ENCODE data around the gene SEL1L2. TPM values are rescaled to one million over a fixed set of nuclear protein-coding genes. Genes with fewer than 3 reads are reported as not detected.

Gene SEL1L2
- total RNA-seq, 2 experiments from 2014 or later, result not detected

DNA sequence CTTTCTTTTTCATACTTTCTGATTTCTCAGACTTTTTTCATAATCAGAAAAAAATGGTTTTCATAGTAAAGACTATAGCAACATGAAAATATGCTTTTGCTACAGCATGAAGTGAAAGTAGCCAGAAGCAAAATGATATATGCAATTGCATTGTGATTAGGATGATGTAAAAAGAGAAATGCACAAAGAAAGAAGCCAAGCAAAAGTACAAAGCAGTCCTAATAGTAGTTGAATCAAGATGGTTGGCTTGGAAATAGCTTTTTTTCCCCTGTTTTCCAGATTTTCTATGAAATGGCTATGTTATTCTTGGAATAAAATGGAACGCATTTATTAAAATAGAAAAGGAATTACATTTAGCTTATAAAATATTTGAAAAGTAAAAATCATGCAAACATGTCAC is 77.3 kb downstream of the SEL1L2 start:
- ATAC-seq (ENCODE audit: low read depth) (no peak), DNase-seq (no peak)
- POLR2A ChIA-PET, result no interaction called here
- H3K36me3 Mint-ChIP-seq, result no peaks in the 10 kb centered on the region
- H3K9me3 Mint-ChIP-seq, result no peaks in the 10 kb centered on the region
- no peak overlapping the region for H3K4me3 Mint-ChIP-seq
- H3K4me1 Mint-ChIP-seq, result peaks cover 2% of the 10 kb centered on the region
- H3K27me3 Mint-ChIP-seq, result no peaks in the 10 kb centered on the region
- no peak overlapping the region for H3K27ac Mint-ChIP-seq

DNA sequence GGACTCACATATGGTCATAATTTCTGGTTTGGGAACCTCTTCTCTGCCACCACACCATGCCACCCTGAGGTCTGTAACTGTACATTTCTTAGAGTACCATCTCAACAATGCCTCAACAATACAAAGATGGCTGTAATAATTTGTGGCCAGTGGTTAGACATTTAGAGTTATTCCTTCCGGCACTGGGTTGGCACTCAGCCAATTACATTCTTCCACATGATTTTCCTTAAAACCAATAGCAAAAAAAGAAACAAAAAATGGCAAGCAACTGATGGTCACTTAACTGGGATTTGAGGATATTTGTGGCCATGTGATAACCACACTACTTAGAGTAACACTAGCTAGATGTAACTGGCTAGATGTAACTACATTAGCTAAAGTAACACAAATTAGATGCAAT is 79.9 kb downstream of the SEL1L2 start:
- POLR2A ChIA-PET, result no interaction called here

DNA sequence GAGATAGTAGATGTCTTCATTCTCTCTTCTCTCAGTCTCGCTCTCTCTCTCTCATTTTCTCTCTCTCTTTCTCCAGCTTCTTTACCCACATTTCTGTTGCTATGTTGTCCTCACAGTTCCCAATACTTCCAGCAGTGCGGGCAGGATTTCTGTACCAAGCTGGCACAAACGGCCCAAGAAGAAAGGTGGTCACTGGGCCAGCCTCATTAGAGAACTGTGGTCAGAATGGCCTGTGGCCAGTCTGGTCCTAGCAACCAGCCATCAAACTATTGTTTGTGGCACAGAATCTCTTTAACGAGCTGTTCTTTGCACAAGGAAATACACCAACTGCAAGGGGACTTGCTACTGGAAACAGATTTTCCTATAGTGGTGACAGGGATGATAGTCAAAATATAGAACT is 81.3 kb downstream of the SEL1L2 start:
- no peaks in the 10 kb centered on the region for H3K36me3 Mint-ChIP-seq
- no peak for DNase-seq
- H3K27ac Mint-ChIP-seq, result no peak overlapping the region
- POLR2A ChIA-PET, result no interaction called here
- H3K9me3 Mint-ChIP-seq, result no peaks in the 10 kb centered on the region
- no peaks in the 10 kb centered on the region for H3K4me1 Mint-ChIP-seq
- H3K27me3 Mint-ChIP-seq, result no peaks in the 10 kb centered on the region
- H3K4me3 Mint-ChIP-seq, result no peak overlapping the region
- ATAC-seq (ENCODE audit: low read depth), result no peak

More for the DNA sequence above, 79.9 kb downstream of the SEL1L2 start:
- ATAC-seq (ENCODE audit: low read depth), result no peak
- no peaks in the 10 kb centered on the region for H3K4me1 Mint-ChIP-seq
- no peaks in the 10 kb centered on the region for H3K36me3 Mint-ChIP-seq
- H3K9me3 Mint-ChIP-seq, result no peaks in the 10 kb centered on the region
- DNase-seq, result no peak
- no peaks in the 10 kb centered on the region for H3K27me3 Mint-ChIP-seq
- H3K4me3 Mint-ChIP-seq, result no peak overlapping the region
- H3K27ac Mint-ChIP-seq, result no peak overlapping the region

DNA sequence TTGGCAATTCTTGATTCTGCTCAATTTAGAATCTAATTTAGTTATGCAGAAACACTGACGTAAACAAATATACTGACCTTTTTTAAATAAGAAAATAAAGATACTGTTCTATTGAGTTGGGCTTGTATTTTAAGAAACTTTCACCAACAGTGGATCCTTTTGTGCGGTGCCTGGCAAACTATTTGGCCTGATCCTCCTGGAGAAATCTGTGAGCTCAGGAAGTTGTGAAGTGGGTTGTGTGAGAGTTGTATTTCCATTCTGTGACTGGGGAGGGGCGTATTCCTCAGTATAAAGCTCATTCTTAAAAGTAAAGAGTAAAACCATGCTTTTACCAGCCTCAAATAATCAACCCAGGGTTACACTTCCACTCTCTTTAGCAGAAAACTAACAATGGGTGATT is 85.6 kb downstream of the SEL1L2 start:
- H3K4me3 Mint-ChIP-seq, result no peak overlapping the region
- no peaks in the 10 kb centered on the region for H3K27me3 Mint-ChIP-seq
- H3K27ac Mint-ChIP-seq, result no peak overlapping the region
- no peaks in the 10 kb centered on the region for H3K4me1 Mint-ChIP-seq
- no peaks in the 10 kb centered on the region for H3K9me3 Mint-ChIP-seq
- no peaks in the 10 kb centered on the region for H3K36me3 Mint-ChIP-seq
- ATAC-seq (ENCODE audit: low read depth), result no peak
- POLR2A ChIA-PET, result no interaction called here
- no peak for DNase-seq

DNA sequence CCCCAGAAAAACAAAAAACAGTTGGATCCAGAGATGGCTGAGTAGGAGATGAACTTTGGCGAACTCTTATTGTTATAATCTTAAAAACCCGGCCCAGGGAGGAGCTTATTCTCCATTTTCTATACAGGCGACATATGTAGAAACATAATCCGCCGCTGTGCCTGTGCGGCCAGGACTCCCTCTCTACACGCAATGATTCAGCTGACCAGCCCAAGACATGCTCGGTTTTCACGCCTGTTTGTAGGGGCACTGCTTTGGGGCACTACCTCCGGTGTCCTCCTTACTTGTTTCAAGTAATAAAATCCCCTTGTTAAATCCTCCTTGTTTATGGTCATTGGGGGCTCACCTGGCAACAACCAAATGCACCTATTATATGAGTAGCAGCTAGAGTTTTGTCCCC is 89.9 kb downstream of the SEL1L2 start:
- Mint-ChIP-seq H3K4me3 (no peak overlapping the region), H3K27me3 (no peaks in the 10 kb centered on the region), H3K36me3 (no peaks in the 10 kb centered on the region), H3K9me3 (no peaks in the 10 kb centered on the region), H3K4me1 (no peaks in the 10 kb centered on the region), H3K27ac (no peak overlapping the region)
- POLR2A ChIA-PET, result no interaction called here
- DNase-seq (no peak), ATAC-seq (ENCODE audit: low read depth) (no peak)

DNA sequence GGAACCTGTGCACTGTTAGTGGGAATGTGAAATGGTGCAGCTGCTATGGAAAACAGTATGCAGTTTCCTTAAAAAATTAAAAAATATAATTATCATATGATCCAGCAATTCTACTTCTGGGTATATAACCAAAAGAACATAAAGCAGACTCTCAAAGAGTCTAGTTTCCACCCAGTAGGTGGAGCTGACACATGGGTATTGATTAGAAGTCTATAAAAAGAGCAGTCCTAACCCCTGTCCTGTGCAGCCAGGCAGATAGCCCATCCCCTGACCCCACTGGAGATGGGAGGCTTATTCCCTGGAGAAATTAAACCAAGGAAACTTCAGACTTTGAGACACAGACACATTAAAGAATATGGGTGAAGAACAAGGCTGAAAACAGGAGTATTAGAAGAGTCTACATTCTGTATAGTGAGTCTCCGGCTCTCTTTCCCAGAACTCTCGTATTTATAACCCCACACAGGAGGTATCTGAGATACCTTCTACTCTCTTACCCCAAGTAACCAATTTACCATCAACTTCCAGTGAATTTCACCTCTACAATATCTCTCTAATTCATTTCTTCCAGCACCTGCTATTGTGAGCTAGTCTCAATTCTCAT is 92.3 kb downstream of the SEL1L2 start:
- peaks cover under 1% of the 10 kb centered on the region for H3K9me3 Mint-ChIP-seq
- DNase-seq, result no peak
- H3K4me3 Mint-ChIP-seq, result no peak overlapping the region
- no peaks in the 10 kb centered on the region for H3K27me3 Mint-ChIP-seq
- POLR2A ChIA-PET, result no interaction called here
- ATAC-seq (ENCODE audit: low read depth), result no peak
- H3K4me1 Mint-ChIP-seq, result no peaks in the 10 kb centered on the region
- H3K27ac Mint-ChIP-seq, result no peak overlapping the region
- no peaks in the 10 kb centered on the region for H3K36me3 Mint-ChIP-seq

DNA sequence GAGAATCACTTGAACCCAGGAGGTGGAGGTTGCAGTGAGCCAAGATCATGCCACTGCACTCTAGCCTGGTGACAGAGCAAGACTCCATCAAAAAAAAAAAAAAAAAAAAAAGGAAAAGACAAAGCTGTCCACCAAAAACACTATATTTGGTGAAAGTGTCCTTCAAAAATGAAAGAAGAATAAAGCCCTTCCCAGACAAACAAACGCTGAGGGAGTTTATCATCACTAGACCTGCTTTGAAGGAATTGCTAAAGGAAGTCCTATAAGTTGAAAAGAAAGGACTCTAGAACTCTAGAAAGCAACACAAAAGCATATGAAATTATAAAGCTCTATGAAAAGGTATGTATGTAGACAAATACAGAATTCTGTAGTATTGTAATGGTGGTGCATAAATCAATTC is 98.8 kb downstream of the SEL1L2 start:
- Mint-ChIP-seq H3K36me3 (no peaks in the 10 kb centered on the region), H3K4me1 (no peaks in the 10 kb centered on the region), H3K27me3 (no peaks in the 10 kb centered on the region), H3K9me3 (peaks cover 12% of the 10 kb centered on the region), H3K4me3 (no peak overlapping the region), H3K27ac (no peak overlapping the region)
- DNase-seq (no peak), ATAC-seq (ENCODE audit: low read depth) (no peak)
- POLR2A ChIA-PET, result no interaction called here

DNA sequence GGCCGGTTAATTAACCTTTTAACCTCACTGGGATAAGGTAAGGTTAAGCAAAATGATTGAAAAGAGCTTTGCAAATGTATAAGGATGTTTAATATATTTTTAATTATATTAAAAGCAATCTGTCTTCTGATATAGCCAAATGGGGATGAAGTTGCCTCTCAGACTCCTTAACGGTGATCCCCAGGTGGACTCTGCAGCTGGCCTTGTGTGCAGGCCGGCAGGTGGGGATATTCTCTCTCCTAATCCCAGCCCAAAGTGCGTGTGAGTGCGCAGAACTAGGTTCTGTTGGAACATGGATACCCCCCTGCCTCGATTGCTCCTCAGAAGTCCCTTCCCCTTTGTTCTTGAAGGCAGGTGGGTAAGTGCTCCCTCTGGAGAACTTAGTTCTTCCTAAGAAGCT is 105.6 kb downstream of the SEL1L2 start:
- Mint-ChIP-seq H3K4me3 (no peak overlapping the region), H3K27ac (no peak overlapping the region), H3K36me3 (no peaks in the 10 kb centered on the region), H3K9me3 (no peaks in the 10 kb centered on the region), H3K4me1 (no peaks in the 10 kb centered on the region), H3K27me3 (no peaks in the 10 kb centered on the region)
- no peak for DNase-seq
- ATAC-seq (ENCODE audit: low read depth), result no peak
- POLR2A ChIA-PET, result no interaction called here

DNA sequence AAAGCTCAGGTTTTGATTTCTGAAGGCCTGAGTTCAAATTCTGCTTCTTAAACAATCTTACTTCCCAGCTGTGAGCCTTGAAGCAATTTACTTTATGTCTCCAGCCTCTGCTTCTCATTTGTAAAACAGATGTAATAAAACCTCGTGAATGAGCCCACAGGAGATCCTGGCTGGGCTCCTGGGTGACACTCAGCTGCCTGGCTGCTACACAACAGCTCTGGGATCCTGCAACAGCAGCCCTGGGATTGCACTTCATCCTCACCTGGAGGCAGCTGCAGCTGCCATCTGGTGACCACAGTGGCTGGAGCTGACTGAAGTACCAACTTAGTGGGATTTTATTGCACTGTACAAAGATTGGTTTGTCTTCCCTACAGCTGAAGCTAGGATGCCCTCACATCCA is 107.0 kb downstream of the SEL1L2 start:
- ATAC-seq (ENCODE audit: low read depth) (no peak), DNase-seq (no peak)
- H3K27me3 Mint-ChIP-seq, result peaks cover 2% of the 10 kb centered on the region

DNA sequence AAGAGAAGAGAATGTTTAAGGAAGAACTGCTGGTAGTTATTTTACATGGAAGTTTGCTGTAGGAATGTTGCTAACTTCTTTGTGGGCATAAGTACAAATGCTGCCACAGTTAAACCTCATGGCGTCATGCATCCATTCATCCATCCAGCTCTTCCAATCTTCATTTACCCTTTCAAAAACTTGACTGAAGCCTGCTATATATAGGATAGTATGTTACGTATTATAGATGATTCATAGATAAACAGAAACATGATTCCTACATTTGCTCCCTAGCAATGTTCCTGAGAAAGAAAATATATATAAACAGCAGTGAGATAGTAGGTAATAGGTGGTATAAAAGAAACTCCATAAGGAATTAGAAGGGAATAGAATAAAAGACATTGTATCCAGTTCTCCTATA is 111.8 kb downstream of the SEL1L2 start:
- peaks cover 2% of the 10 kb centered on the region for H3K27me3 Mint-ChIP-seq
- no peak for ATAC-seq (ENCODE audit: low read depth)
- H3K4me1 Mint-ChIP-seq, result no peaks in the 10 kb centered on the region
- no peaks in the 10 kb centered on the region for H3K36me3 Mint-ChIP-seq
- H3K9me3 Mint-ChIP-seq, result no peaks in the 10 kb centered on the region
- DNase-seq, result no peak
- no peak overlapping the region for H3K27ac Mint-ChIP-seq
- POLR2A ChIA-PET, result no interaction called here
- no peak overlapping the region for H3K4me3 Mint-ChIP-seq

More for the DNA sequence above, 107.0 kb downstream of the SEL1L2 start:
- Mint-ChIP-seq H3K4me1 (no peaks in the 10 kb centered on the region), H3K4me3 (no peak overlapping the region), H3K36me3 (no peaks in the 10 kb centered on the region), H3K9me3 (no peaks in the 10 kb centered on the region), H3K27ac (no peak overlapping the region)
- POLR2A ChIA-PET, result no interaction called here

DNA sequence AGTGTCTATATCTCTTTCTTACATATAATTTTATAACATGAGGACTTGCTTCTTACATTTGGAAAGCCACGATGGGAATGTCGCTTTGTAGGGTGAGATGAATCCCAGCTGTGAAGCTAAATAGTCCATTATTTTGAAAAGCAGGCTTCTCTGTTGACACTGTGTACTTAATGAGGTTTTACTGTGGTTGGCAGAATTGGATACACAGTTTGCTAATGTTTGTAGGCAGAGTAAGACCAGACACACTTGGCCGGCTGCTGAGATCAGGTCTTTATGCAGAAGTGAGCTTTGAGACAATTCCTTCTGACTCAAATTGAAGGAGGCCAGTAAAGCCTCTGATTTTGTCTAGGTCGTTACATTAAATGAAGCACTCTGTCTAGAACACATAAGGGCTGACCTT is 112.6 kb downstream of the SEL1L2 start:
- POLR2A ChIA-PET, result no interaction called here
- H3K27me3 Mint-ChIP-seq, result peaks cover 2% of the 10 kb centered on the region
- no peak overlapping the region for H3K4me3 Mint-ChIP-seq
- H3K36me3 Mint-ChIP-seq, result no peaks in the 10 kb centered on the region
- DNase-seq (no peak), ATAC-seq (ENCODE audit: low read depth) (no peak)
- H3K9me3 Mint-ChIP-seq, result no peaks in the 10 kb centered on the region
- no peak overlapping the region for H3K27ac Mint-ChIP-seq
- H3K4me1 Mint-ChIP-seq, result no peaks in the 10 kb centered on the region

DNA sequence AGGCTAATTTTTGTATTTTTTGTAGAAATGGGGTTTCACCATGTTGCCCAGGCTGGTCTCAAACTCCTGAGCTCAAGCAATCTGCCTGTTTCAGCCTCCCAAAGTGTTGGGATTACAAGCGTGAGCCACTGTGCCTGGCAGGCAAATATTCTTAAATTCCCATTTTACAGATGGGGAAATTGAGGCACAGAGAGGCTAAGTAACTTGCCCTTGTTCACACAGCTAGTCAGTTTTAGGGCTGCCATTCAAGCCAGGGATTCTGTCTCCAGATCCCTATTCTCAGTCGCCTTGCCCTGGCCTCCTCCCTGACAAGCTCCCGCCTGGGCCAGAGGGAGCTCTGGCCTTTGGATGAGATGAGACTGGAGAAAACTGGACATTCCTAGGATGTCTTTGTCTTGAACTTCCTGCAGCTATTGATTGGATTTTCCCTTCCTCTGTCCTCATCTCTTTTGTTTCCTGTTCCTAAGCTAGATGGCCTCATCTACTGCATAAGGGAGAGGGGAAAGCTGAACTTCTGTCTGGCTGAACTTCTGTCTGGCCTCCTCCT is 115.1 kb downstream of the SEL1L2 start:
- Mint-ChIP-seq H3K27ac (no peak overlapping the region), H3K4me3 (no peak overlapping the region), H3K4me1 (no peaks in the 10 kb centered on the region), H3K27me3 (peaks cover 2% of the 10 kb centered on the region), H3K36me3 (no peaks in the 10 kb centered on the region), H3K9me3 (no peaks in the 10 kb centered on the region)
- ATAC-seq (ENCODE audit: low read depth) (no peak), DNase-seq (no peak)
- POLR2A ChIA-PET, result no interaction called here

DNA sequence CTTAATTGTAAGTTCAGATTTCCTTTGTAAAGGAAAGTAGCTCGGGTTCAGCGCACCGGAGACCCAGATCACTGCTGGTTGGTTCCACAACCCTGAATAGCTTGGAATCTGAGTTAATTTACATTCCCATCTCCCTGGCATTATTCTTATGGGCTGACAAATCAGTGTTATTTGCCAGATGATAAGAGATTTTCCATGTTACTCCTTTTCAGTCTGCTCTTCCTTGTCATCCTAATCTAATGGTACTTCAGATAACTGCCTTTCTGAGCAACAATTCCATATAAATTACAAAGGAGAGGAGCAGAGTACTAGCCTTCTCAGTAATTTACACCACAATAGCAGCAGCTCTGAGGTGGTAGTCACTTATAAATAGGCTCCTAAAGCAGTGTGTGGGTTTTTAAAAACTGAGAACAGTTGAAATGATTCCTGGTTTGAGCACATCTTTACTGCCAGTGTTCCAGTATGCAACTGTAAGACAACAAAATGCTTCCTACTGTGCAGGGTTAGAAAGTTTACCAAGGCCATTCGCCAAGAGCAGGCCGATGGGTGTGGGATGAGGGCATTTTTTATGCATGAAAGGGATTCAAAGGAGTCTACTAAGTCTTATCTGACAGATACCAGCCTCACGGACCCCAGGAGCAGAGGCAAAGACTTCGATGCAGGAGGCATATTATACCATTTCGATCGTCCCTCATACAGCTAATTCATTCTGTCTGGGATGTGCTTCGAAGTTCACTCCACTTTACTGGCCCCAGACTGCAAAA is 115.8 kb downstream of the SEL1L2 start:
- Mint-ChIP-seq H3K4me3 (no peak overlapping the region), H3K9me3 (no peaks in the 10 kb centered on the region), H3K27ac (no peak overlapping the region), H3K36me3 (no peaks in the 10 kb centered on the region), H3K4me1 (no peaks in the 10 kb centered on the region), H3K27me3 (peaks cover 2% of the 10 kb centered on the region)
- POLR2A ChIA-PET, result no interaction called here
- ATAC-seq (ENCODE audit: low read depth) (no peak), DNase-seq (no peak)

DNA sequence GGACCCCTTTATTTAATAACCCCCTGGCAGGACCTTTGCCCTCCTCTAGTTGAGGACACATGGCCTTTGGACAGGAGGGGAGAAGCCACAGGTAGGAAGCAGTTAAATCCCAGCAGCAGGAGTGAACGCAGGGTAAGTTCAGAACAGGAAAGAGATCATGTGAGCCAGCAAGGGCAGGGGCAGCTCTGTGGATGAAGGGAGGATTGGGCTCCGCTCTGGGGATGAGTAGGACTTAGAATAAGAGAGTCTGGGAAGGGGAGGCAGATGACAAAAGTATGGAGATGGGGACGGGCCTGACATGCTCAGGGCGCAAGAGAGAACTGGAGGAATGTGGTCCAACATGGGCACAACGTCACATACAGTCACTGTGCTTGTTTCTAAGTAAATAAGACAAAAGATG is 116.6 kb downstream of the SEL1L2 start:
- Mint-ChIP-seq H3K4me3 (no peak overlapping the region), H3K9me3 (no peaks in the 10 kb centered on the region), H3K27me3 (no peaks in the 10 kb centered on the region), H3K4me1 (no peaks in the 10 kb centered on the region), H3K36me3 (no peaks in the 10 kb centered on the region), H3K27ac (no peak overlapping the region)
- DNase-seq (no peak), ATAC-seq (ENCODE audit: low read depth) (no peak)
- POLR2A ChIA-PET, result no interaction called here

All from activated naive CD8-positive, alpha-beta T cell treated with anti-CD3 and anti-CD28 coated beads, Interleukin-2, amount 10 ng/mL, durations not matched to agents 7 days and 5 days (primary cell).